HCT116 (cell line): ENCODE results near the gene SIRPD. TPM values are rescaled to one million over a fixed set of nuclear protein-coding genes. Genes with fewer than 3 reads are reported as not detected.

Experiments used
- ATAC-seq: fragments of 200-7000 bp; cut with Tn5 transposase; 2 replicates; pipeline ENCODE4 v1.9.1; 2020; ENCODE audit warnings: mild to moderate bottlenecking, moderate library complexity
- BruUV-seq: library from RNA; stranded (reverse); fragments of 400-500 nt; replicated peaks from 2 replicates; lab custom pipeline; 2021; lab: Mats Ljungman, UMichigan
- CTCF ChIA-PET: fragments of 300-600 bp; sonication (Branson Sonifier 250); formaldehyde crosslinking; loops from one replicate; lab custom pipeline; 2021; ENCODE audit warnings: antibody characterized with exemption; lab: Charles Lee
- POLR2A ChIA-PET: fragments of 300-600, 350-600 bp; sonication (Branson Sonifier 250); formaldehyde crosslinking; loops from one replicate; lab custom pipeline; 2021; ENCODE audit warnings: antibody characterized with exemption; lab: Charles Lee
- RAD21 ChIA-PET, 2 experiments: fragments of 300-600 bp; sonication (Branson Sonifier 250); formaldehyde crosslinking; loops; one replicate each; lab custom pipeline; 2023; ENCODE audit warnings: low total read pairs in 2 of 2; ENCODE audit not compliant: uncharacterized antibody in 2 of 2, unreplicated experiment in 2 of 2, low non-redundant PET in 1 of 2; lab: Charles Lee
- DNase-seq: peaks from one replicate; pipeline ENCODE4 v3.0.0-alpha.2; 2010; ENCODE audit warnings: low read depth, low spot score
- H2AFZ ChIP-seq: fragments of 200-600 bp; shearing (Covaris generic), sonication (generic); 2 replicates; pipeline ENCODE4 v1.6.1; 2017; ENCODE audit warnings: low read depth, mixed run types, mixed read lengths, antibody characterized with exemption, low read length; ENCODE audit not compliant: poor library complexity, severe bottlenecking
- H3K27ac ChIP-seq: 2 replicates; pipeline ENCODE4 v1.5.1; 2012; ENCODE audit warnings: low read depth, low read length
- H3K27me3 ChIP-seq: fragments of 200-600 bp; sonication (generic); 2 replicates; pipeline ENCODE4 v1.6.1; 2016; ENCODE audit warnings: mixed run types, low read length, mixed read lengths; ENCODE audit not compliant: insufficient read depth
- H3K36me3 ChIP-seq, 2 experiments: fragments of 200-500 bp in 1 of 2; fragments of 200-600 bp in 1 of 2; sonication (Bioruptor generic) in 1 of 2; sonication (generic) in 1 of 2; 2 replicates each; pipeline versions ENCODE4 v1.5.1 to v1.6.1; 2014 to 2016; ENCODE audit warnings: low read length in 2 of 2, inconsistent platforms in 1 of 2, mixed read lengths in 1 of 2, mixed run types in 1 of 2; ENCODE audit not compliant: insufficient read depth in 2 of 2, control insufficient read depth in 1 of 2
- H3K4me1 ChIP-seq, 2 experiments: fragments of 200-600 bp in 1 of 2; sonication (generic) in 1 of 2; 2 replicates each; pipeline versions ENCODE4 v1.5.1 to v1.6.1; 2012 to 2017; ENCODE audit warnings: low read length in 2 of 2, inconsistent platforms in 1 of 2, mild to moderate bottlenecking in 1 of 2, mixed read lengths in 1 of 2, mixed run types in 1 of 2, moderate library complexity in 1 of 2; ENCODE audit not compliant: insufficient read depth in 2 of 2, control insufficient read depth in 1 of 2
- H3K4me2 ChIP-seq: fragments of 200-600 bp; sonication (generic); 2 replicates; pipeline ENCODE4 v1.6.1; 2017; ENCODE audit warnings: mixed run types, low read length, mixed read lengths
- H3K4me3 ChIP-seq, 2 experiments: fragments of 200-600 bp in 1 of 2; sonication (generic) in 1 of 2; replicated peaks in 1 of 2; 2 replicates each; pipeline ENCODE4 v1.5.1; 2011 to 2016; ENCODE audit warnings: low read length in 2 of 2, control low read depth in 1 of 2, low read depth in 1 of 2, mild to moderate bottlenecking in 1 of 2, mixed read lengths in 1 of 2, mixed run types in 1 of 2
- H3K79me2 ChIP-seq: fragments of 200-600 bp; sonication (generic); 2 replicates; pipeline ENCODE4 v1.6.1; 2017; ENCODE audit warnings: mild to moderate bottlenecking, mixed run types, low read length, moderate library complexity, mixed read lengths; ENCODE audit not compliant: insufficient read depth
- H3K9ac ChIP-seq: fragments of 200-600 bp; sonication (generic); 2 replicates; pipeline ENCODE4 v1.6.1; 2016; ENCODE audit warnings: low read length, mixed read lengths
- H3K9me2 ChIP-seq: fragments of 200-600 bp; sonication (generic), shearing (Covaris generic); 2 replicates; pipeline ENCODE4 v1.6.1; 2017; ENCODE audit warnings: mixed run types, mild to moderate bottlenecking, moderate library complexity; ENCODE audit not compliant: insufficient read depth
- H3K9me3 ChIP-seq, 2 experiments: fragments of 200-500 bp in 1 of 2; fragments of 200-600 bp in 1 of 2; sonication (Bioruptor generic) in 1 of 2; sonication (generic) in 1 of 2; 2 replicates each; pipeline ENCODE4 v1.6.1; 2014 to 2017; ENCODE audit warnings: low read length in 2 of 2, mixed read lengths in 2 of 2, inconsistent platforms in 1 of 2, low read depth in 1 of 2, mild to moderate bottlenecking in 1 of 2, mixed run types in 1 of 2, moderate library complexity in 1 of 2; ENCODE audit not compliant: control insufficient read depth in 1 of 2, insufficient read depth in 1 of 2
- H4K20me1 ChIP-seq: fragments of 200-600 bp; sonication (generic), shearing (Covaris generic); 2 replicates; pipeline ENCODE4 v1.6.1; 2017; ENCODE audit warnings: mixed run types, mild to moderate bottlenecking, moderate library complexity; ENCODE audit not compliant: insufficient read depth
- ATF3 ChIP-seq: IDR thresholded peaks from 2 replicates; pipeline ENCODE4 v1.6.1; 2012
- CBX3 ChIP-seq: IDR thresholded peaks from 2 replicates; pipeline ENCODE4 v1.6.1; 2012; ENCODE audit warnings: low read depth
- CEBPB ChIP-seq: IDR thresholded peaks from 2 replicates; pipeline ENCODE4 v1.6.1; 2012; ENCODE audit warnings: low read depth
- CTCF ChIP-seq, 3 experiments: fragments of 200-600 bp in 1 of 3; sonication (generic) in 1 of 3; IDR thresholded peaks in 2 of 3; conservative IDR thresholded peaks in 1 of 3; 2 replicates each; pipeline ENCODE4 v1.5.1; 2012 to 2017; ENCODE audit warnings: low read depth in 2 of 3, low read length in 2 of 3, antibody characterized with exemption in 1 of 3, borderline replicate concordance in 1 of 3, control low read depth in 1 of 3, mild to moderate bottlenecking in 1 of 3, mixed read lengths in 1 of 3, mixed run types in 1 of 3, moderate library complexity in 1 of 3; ENCODE audit not compliant: insufficient read depth in 1 of 3
- EGR1 ChIP-seq: IDR thresholded peaks from 2 replicates; pipeline ENCODE4 v1.6.1; 2012; ENCODE audit warnings: low read depth
- EZH2 ChIP-seq: fragments of 200-600 bp; sonication (generic); IDR thresholded peaks from 2 replicates; pipeline ENCODE4 v1.6.1; 2017; ENCODE audit warnings: antibody characterized with exemption, mixed run types
- EZH2phosphoT487 ChIP-seq: fragments of 200-600 bp; IDR thresholded peaks from 2 replicates; pipeline ENCODE4 v1.6.1; 2018; ENCODE audit warnings: antibody characterized with exemption, borderline replicate concordance
- FOSL1 ChIP-seq: IDR thresholded peaks from 2 replicates; pipeline ENCODE4 v1.6.1; 2012; ENCODE audit warnings: low read depth
- JUND ChIP-seq: IDR thresholded peaks from 2 replicates; pipeline ENCODE4 v1.6.1; 2012
- MAX ChIP-seq: IDR thresholded peaks from 2 replicates; pipeline ENCODE4 v1.6.1; 2012
- POLR2A ChIP-seq: IDR thresholded peaks from 2 replicates; pipeline ENCODE4 v1.7.0; 2011; ENCODE audit warnings: borderline replicate concordance; ENCODE audit not compliant: insufficient read depth, insufficient read length; ENCODE audit errors: extremely low read depth
- REST ChIP-seq: IDR thresholded peaks from 2 replicates; pipeline ENCODE4 v1.6.1; 2012; ENCODE audit warnings: low read depth
- SIN3A ChIP-seq: IDR thresholded peaks from 2 replicates; pipeline ENCODE4 v1.6.1; 2012; ENCODE audit warnings: low read depth
- SP1 ChIP-seq: IDR thresholded peaks from 2 replicates; pipeline ENCODE4 v1.6.1; 2012; ENCODE audit warnings: low read depth
- TCF7L2 ChIP-seq: IDR thresholded peaks from 2 replicates; pipeline ENCODE4 v1.7.0; 2011; ENCODE audit warnings: borderline replicate concordance, inconsistent platforms; ENCODE audit not compliant: insufficient read depth, insufficient read length; ENCODE audit errors: extremely low read depth
- YY1 ChIP-seq: IDR thresholded peaks from 2 replicates; pipeline ENCODE4 v1.6.1; 2011; ENCODE audit warnings: low read length, low read depth, moderate library complexity, mild to moderate bottlenecking; ENCODE audit not compliant: insufficient replicate concordance; ENCODE audit errors: extremely low read depth
- ZBTB33 ChIP-seq: IDR thresholded peaks from 2 replicates; pipeline ENCODE4 v1.6.1; 2011; ENCODE audit warnings: mild to moderate bottlenecking, low read length, moderate library complexity; ENCODE audit not compliant: insufficient replicate concordance; ENCODE audit errors: extremely low read depth
- ZFX ChIP-seq: fragments of 450-650 bp; IDR thresholded peaks from 2 replicates; pipeline ENCODE4 v1.6.1; 2017
- intact Hi-C: fragments of 100-400 bp; cut with micrococcal nuclease; formaldehyde crosslinking; loops from 2 replicates; pipeline ENCODE4 v1.10.0; 2022
- total RNA-seq: library from RNA; stranded (reverse); gene quantifications from one replicate; pipeline ENCODE4 v1.2.1, GENCODE V29; 2021; ENCODE audit not compliant: unreplicated experiment

Gene SIRPD
- total RNA-seq, 1 experiment from 2014 or later = not detected

- intact Hi-C loops = loop anchor here (10.0 kb wide), 1 partner anchor 199 kb away; no protein-coding TSS in a partner anchor
- TF ChIP-seq MAX (no peak), CTCF (IDR thresholded peaks at IDR 0.05 in 2 of 3, conservative IDR thresholded peaks at IDR 0.05 in 1 of 3; ENCODE audit: borderline replicate concordance in 1 of 3, insufficient read depth in 1 of 3, low read depth in 2 of 3, low read length in 2 of 3) (no peak), JUND (no peak), SP1 (no peak), EZH2 (no peak), ZBTB33 (no peak), FOSL1 (no peak), ATF3 (no peak), CBX3 (no peak), EZH2phosphoT487 (no peak), ZFX (no peak), SIN3A (no peak), CEBPB (no peak), TCF7L2 (no peak), EGR1 (no peak), REST (no peak), YY1 (no peak), POLR2A (no peak)
- POLR2A ChIA-PET = no interaction called here
- H3K36me3 ChIP-seq = no peaks in the 10 kb centered on the region
- RAD21 ChIA-PET = no interaction called here
- H3K27ac ChIP-seq = no peak overlapping the region
- H3K4me3 ChIP-seq = no peak overlapping the region
- no peaks in the 10 kb centered on the region for H3K79me2 ChIP-seq
- DNase-seq = no peak
- BruUV-seq = no TSS peak
- ATAC-seq = no peak
- H2AFZ ChIP-seq = no peak overlapping the region
- no peaks in the 10 kb centered on the region for H3K27me3 ChIP-seq
- no peaks in the 10 kb centered on the region for H3K9me3 ChIP-seq
- no peaks in the 10 kb centered on the region for H3K9me2 ChIP-seq
- CTCF ChIA-PET = no interaction called here
- no peak overlapping the region for H3K4me2 ChIP-seq
- no peaks in the 10 kb centered on the region for H3K4me1 ChIP-seq
- no peaks in the 10 kb centered on the region for H4K20me1 ChIP-seq
- no peak overlapping the region for H3K9ac ChIP-seq
These were observed 21.9 kb downstream of the SIRPD start for GRCh38 chr20:1535420-1536175.
